Spleen (tissue), 11 donors: ENCODE data around the gene KLRB1. TPM values are rescaled to one million over a fixed set of nuclear protein-coding genes. Genes with fewer than 3 reads are reported as not detected.

Experiments used
- DNase-seq: peaks from one replicate; pipeline ENCODE4 v3.0.0-alpha.2; 2020
- H3K27ac ChIP-seq, 8 donors: fragments of 200-600 bp; sonication (generic) in 7 of 8; 1 replicate in 4 of 8; 2 replicates in 4 of 8; pipeline versions ENCODE4 v1.5.0 to v1.8.0; 2016 to 2021; ENCODE audit warnings: inconsistent platforms in 4 of 8, mild to moderate bottlenecking in 4 of 8, moderate library complexity in 1 of 8
- H3K27me3 ChIP-seq, 7 donors: fragments of 200-600 bp; sonication (generic) in 6 of 7; replicated peaks in 1 of 7; 1 replicate in 4 of 7; 2 replicates in 3 of 7; pipeline versions ENCODE4 v1.5.0 to v1.8.0; 2016 to 2021; ENCODE audit warnings: inconsistent platforms in 3 of 7, mild to moderate bottlenecking in 1 of 7
- H3K36me3 ChIP-seq, 6 donors: fragments of 200-600 bp; sonication (generic) in 5 of 6; 1 replicate in 4 of 6; 2 replicates in 2 of 6; pipeline versions ENCODE4 v1.5.0 to v1.8.0; 2016 to 2021; ENCODE audit warnings: inconsistent platforms in 2 of 6
- H3K4me1 ChIP-seq, 6 donors: fragments of 200-600 bp; sonication (generic) in 5 of 6; 1 replicate in 3 of 6; 2 replicates in 3 of 6; pipeline versions ENCODE4 v1.5.0 to v1.8.0; 2016 to 2021; ENCODE audit warnings: inconsistent platforms in 3 of 6
- H3K4me3 ChIP-seq, 8 donors: fragments of 200-600 bp; sonication (generic) in 7 of 8; 1 replicate in 4 of 8; 2 replicates in 4 of 8; pipeline versions ENCODE4 v1.5.0 to v1.8.0; 2016 to 2021; ENCODE audit warnings: inconsistent platforms in 4 of 8, mild to moderate bottlenecking in 4 of 8, moderate library complexity in 2 of 8
- H3K9me3 ChIP-seq, 8 donors: fragments of 200-600 bp; sonication (generic) in 7 of 8; 1 replicate in 4 of 8; 2 replicates in 4 of 8; pipeline versions ENCODE4 v1.5.0 to v1.8.0; 2016 to 2021; ENCODE audit warnings: inconsistent platforms in 4 of 8
- POLR2A ChIP-seq, 3 donors: fragments of 450-650 bp; IDR thresholded peaks; one replicate each; pipeline ENCODE4 v1.5.1; 2017; ENCODE audit warnings: antibody characterized with exemption in 3 of 3, mild to moderate bottlenecking in 1 of 3
- POLR2AphosphoS5 ChIP-seq, 3 donors: sonication (generic); formaldehyde crosslinking; IDR thresholded peaks; one replicate each; pipeline ENCODE4 v1.5.1; 2017; ENCODE audit warnings: antibody characterized with exemption in 3 of 3
- WGBS, 5 donors: extraction: QIAGEN DNeasy Blood & Tissue Kit in 3 of 5; methylation state at CpG; one replicate each; pipeline versions ENCODE4 v1.1.5 to v1.1.7; 2013 to 2018; 5-methylcytosine and 5-hydroxymethylcytosine counted together
- intact Hi-C: fragments of 100-400 bp; cut with DNase I; formaldehyde crosslinking; loops from one replicate; pipeline ENCODE4 v1.15.0; 2023; ENCODE audit warnings: low total_unique reads
- polyA plus RNA-seq, 3 donors: library from polyadenylated mRNA; stranded (reverse); fragments of 200-250 nt; gene quantifications; one replicate each; pipeline ENCODE4 v1.2.1, GENCODE V29; 2013
- total RNA-seq, 7 donors: library from RNA; depleted of rRNA in 3 of 7; stranded (reverse); fragments of >200 nt in 3 of 7; fragmentation: NEBNext Ultra II Directional in 4 of 7; extraction: Animal tissue kit (Norgen Biotek cat#: 25700) in 4 of 7; gene quantifications; one replicate each; pipeline versions ENCODE4 v1.1.0 to v1.2.1, GENCODE V29; 2016 to 2021
- TF ChIP-seq, protein P1 (sequence below), 11 experiments: fragments of 200-600 bp in 7 of 11; fragments of 450-650 bp in 4 of 11; sonication (generic) in 4 of 11; IDR thresholded peaks in 8 of 11; conservative IDR thresholded peaks in 3 of 11; 1 replicate in 7 of 11; 2 replicates in 4 of 11; pipeline versions ENCODE4 v1.4.0 to v1.8.0; 2016 to 2021; ENCODE audit warnings: antibody characterized with exemption in 11 of 11, inconsistent platforms in 4 of 11, mild to moderate bottlenecking in 1 of 11
- donor health status: healthy with polysubstance abuse.
- donor health status: DM: no; HTN: no; CAD: no; lungs with moderate emphysema.
- donor health status: DM: no; HTN: no; CAD: no.
- donor health status: Bipolar disorder and iron deficiency.
- donor health status: healthy.
- donor health status: DM: no; HTN: no; CAD: no.
- donor health status: DM: yes; HTN: yes; CAD: no.

KLRB1 gene
- total and polyA plus RNA-seq, 10 donors: 4.9 to 28.2 (median 14.1) TPM

DNA sequence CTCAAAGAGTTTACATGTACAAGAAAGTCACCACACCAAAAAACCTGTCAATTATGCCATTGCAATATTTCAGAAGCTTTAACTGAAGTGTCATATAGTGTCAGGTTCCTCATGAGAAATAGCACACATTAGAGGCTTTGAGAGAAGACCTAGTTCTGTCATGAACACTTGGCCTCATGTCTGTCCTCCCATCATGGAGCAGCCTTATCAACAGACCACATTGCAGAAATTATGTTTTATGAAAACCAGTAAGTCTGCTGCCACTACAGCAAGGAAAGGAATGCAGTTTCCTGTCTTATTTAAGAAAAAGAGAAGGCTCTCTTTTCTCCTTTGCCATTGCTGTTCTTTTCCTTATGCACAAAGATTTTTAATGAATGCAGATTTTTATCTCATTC is 35.5 kb upstream of the KLRB1 start:
- H3K4me3 ChIP-seq: peak overlapping the region in 1 of 8 donors; percentile 36
- no peaks in the 10 kb centered on the region for H3K27me3 ChIP-seq
- peaks cover 7 to 41% (median 18%) of the 10 kb centered on the region in 6 donors for H3K4me1 ChIP-seq
- peaks cover 0 to 18% (median 7%) of the 10 kb centered on the region in 8 donors for H3K9me3 ChIP-seq
- DNase-seq: no peak
- TF ChIP-seq, protein P1, sequence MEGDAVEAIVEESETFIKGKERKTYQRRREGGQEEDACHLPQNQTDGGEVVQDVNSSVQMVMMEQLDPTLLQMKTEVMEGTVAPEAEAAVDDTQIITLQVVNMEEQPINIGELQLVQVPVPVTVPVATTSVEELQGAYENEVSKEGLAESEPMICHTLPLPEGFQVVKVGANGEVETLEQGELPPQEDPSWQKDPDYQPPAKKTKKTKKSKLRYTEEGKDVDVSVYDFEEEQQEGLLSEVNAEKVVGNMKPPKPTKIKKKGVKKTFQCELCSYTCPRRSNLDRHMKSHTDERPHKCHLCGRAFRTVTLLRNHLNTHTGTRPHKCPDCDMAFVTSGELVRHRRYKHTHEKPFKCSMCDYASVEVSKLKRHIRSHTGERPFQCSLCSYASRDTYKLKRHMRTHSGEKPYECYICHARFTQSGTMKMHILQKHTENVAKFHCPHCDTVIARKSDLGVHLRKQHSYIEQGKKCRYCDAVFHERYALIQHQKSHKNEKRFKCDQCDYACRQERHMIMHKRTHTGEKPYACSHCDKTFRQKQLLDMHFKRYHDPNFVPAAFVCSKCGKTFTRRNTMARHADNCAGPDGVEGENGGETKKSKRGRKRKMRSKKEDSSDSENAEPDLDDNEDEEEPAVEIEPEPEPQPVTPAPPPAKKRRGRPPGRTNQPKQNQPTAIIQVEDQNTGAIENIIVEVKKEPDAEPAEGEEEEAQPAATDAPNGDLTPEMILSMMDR (IDR thresholded peaks at IDR 0.05 in 8 of 11, conservative IDR thresholded peaks at IDR 0.05 in 3 of 11): no peak
- TF ChIP-seq POLR2AphosphoS5 (IDR thresholded peaks at IDR 0.05) (no peak), POLR2A (IDR thresholded peaks at IDR 0.05) (no peak)
- H3K27ac ChIP-seq: peak overlapping the region in 4 of 8 donors; percentile 26 to 69 (median 33)
- H3K36me3 ChIP-seq: no peaks in the 10 kb centered on the region
- intact Hi-C loops: loop anchor here (10.0 kb wide), 1 partner anchor 308 kb away; no protein-coding TSS in a partner anchor

DNA sequence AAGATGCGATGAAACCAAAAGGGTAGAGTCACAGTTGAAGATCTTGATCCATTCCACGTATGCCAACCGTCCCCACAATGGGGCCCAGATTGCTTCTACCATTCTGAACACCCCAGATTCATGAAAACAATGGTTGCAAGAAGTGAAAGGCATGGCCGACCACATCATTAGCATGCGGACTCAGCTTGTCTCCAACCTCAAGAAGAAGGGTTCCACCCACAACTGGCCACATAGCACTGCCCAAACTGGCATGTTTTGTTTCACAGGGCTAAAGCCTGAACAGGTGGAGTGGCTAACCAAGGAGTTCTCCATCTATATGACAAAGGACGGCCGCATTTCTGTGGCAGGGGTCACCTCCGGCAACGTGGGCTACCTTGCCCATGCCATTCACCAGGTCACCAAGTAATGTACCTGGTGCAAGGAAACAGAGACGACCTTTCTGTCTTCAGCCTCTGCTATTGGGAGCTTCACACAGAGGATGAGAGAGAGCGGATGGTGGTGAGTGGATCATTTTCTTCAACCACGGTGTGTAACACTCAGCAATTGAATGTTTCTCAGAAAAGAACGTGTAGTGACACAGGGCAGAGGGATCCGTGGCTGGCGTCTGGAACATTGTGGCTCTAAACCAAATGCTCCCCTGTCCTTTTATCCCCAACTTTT is 35.0 kb upstream of the KLRB1 start:
- Histone ChIP-seq H3K27ac (peak overlapping the region in 4 of 8 donors; percentile 26 to 69 (median 33)), H3K4me3 (peak overlapping the region in 1 of 8 donors; percentile 36), H3K9me3 (peaks cover 0 to 18% (median 7%) of the 10 kb centered on the region in 8 donors), H3K36me3 (no peaks in the 10 kb centered on the region), H3K27me3 (no peaks in the 10 kb centered on the region), H3K4me1 (peaks cover 7 to 45% (median 19%) of the 10 kb centered on the region in 6 donors)
- TF ChIP-seq POLR2A (IDR thresholded peaks at IDR 0.05) (no peak), POLR2AphosphoS5 (IDR thresholded peaks at IDR 0.05) (no peak)
- TF ChIP-seq, protein P1 (IDR thresholded peaks at IDR 0.05 in 8 of 11, conservative IDR thresholded peaks at IDR 0.05 in 3 of 11): no peak
- intact Hi-C loops: loop anchor here (10.0 kb wide), 1 partner anchor 308 kb away; no protein-coding TSS in a partner anchor
- 82 to 86% (median 83%) methylated on average over 15 of the region's 15 CpGs for WGBS, 5 donors
- DNase-seq: no peak

DNA sequence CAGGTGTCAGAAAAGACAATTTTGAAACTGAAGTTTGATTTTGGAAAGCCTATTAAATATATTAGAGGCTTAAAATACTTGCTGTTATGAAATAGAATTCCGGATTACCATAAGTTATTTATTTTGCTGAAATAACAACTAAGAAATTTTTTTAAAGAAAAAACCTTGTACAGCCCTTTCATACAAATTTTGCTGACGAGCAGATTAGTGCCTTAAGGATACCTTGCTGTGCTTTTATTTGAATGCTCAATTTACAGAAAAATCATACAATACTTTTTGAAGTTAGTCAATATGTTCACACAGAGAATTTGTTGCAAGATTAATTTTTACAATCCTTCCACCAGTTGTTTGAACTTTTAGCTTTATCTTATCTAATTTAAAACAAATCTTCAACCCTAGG is 32.3 kb upstream of the KLRB1 start:
- no peak overlapping the region for H3K4me3 ChIP-seq
- no peak for TF ChIP-seq POLR2AphosphoS5 (IDR thresholded peaks at IDR 0.05)
- no peak for TF ChIP-seq POLR2A (IDR thresholded peaks at IDR 0.05)
- H3K4me1 ChIP-seq: peaks cover 5 to 56% (median 23%) of the 10 kb centered on the region in 6 donors
- 90 to 97% (median 96%) methylated on average over 2 of the region's 2 CpGs for WGBS, 5 donors
- intact Hi-C loops: loop anchor here (10.0 kb wide), 1 partner anchor 305 kb away; no protein-coding TSS in a partner anchor
- H3K36me3 ChIP-seq: no peaks in the 10 kb centered on the region
- H3K27ac ChIP-seq: no peak overlapping the region
- no peaks in the 10 kb centered on the region for H3K27me3 ChIP-seq
- peaks cover 0 to 12% (median 2%) of the 10 kb centered on the region in 8 donors for H3K9me3 ChIP-seq
- DNase-seq: no peak

DNA sequence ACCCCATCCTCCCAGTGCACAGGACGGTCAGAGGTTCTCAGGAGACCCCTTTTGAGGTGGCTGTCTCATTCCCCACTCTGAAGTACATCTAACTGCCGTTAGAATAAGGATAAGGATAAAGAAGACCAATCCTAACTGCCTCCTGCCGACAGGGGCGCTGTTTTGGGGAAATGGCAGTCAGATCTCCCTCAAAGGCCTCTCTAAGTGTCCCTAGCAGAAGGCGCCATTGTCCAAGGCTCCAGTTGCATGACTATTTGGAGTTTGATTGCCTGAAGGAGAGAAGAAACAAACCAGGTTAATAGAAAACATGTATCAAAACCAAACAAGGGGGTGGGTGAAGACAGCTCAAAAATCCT is 29.1 kb upstream of the KLRB1 start:
- H3K27me3 ChIP-seq: no peaks in the 10 kb centered on the region
- DNase-seq: no peak
- H3K4me3 ChIP-seq: no peak overlapping the region
- H3K27ac ChIP-seq: peak overlapping the region in 4 of 8 donors; percentile 28 to 73 (median 56)
- no peaks in the 10 kb centered on the region for H3K36me3 ChIP-seq
- TF ChIP-seq POLR2AphosphoS5 (IDR thresholded peaks at IDR 0.05): no peak
- TF ChIP-seq POLR2A (IDR thresholded peaks at IDR 0.05): no peak
- TF ChIP-seq, protein P1 (IDR thresholded peaks at IDR 0.05 in 8 of 11, conservative IDR thresholded peaks at IDR 0.05 in 3 of 11): no peak
- 88 to 96% (median 94%) methylated on average over 5 of the region's 5 CpGs for WGBS, 5 donors
- intact Hi-C loops: no loop called here
- peaks cover 11 to 62% (median 35%) of the 10 kb centered on the region in 6 donors for H3K4me1 ChIP-seq
- peaks cover 0 to 8% (median 0%) of the 10 kb centered on the region in 8 donors for H3K9me3 ChIP-seq
